ENCODE data around the gene NRL. TPM values are rescaled to one million over a fixed set of nuclear protein-coding genes. Genes with fewer than 3 reads are reported as not detected.

NRL gene
- total RNA-seq, 1 experiment from 2014 or later: 0.66 TPM

- TF ChIP-seq YY1 (IDR thresholded peaks at IDR 0.05; ENCODE audit: extremely low read depth, insufficient replicate concordance, low read depth, low read length): no peak
- no peak for TF ChIP-seq CTCF (IDR thresholded peaks at IDR 0.05 in 2 of 3, conservative IDR thresholded peaks at IDR 0.05 in 1 of 3; ENCODE audit: borderline replicate concordance in 1 of 3, insufficient read depth in 1 of 3, low read depth in 2 of 3, low read length in 2 of 3)
- no peak for TF ChIP-seq POLR2AphosphoS5 (IDR thresholded peaks at IDR 0.05; ENCODE audit: low read depth, low read length)
- no peak for TF ChIP-seq ZFX (IDR thresholded peaks at IDR 0.05)
- no peak for TF ChIP-seq ZNF274 (IDR thresholded peaks at IDR 0.05; ENCODE audit: low read depth, low read length)
- no peak for TF ChIP-seq ATF3 (IDR thresholded peaks at IDR 0.05)
- TF ChIP-seq JUND (IDR thresholded peaks at IDR 0.05): no peak
- TF ChIP-seq REST (IDR thresholded peaks at IDR 0.05; ENCODE audit: low read depth): no peak
- TF ChIP-seq FOSL1 (IDR thresholded peaks at IDR 0.05; ENCODE audit: low read depth): no peak
- TF ChIP-seq TCF7L2 (IDR thresholded peaks at IDR 0.05; ENCODE audit: borderline replicate concordance, extremely low read depth, insufficient read depth, insufficient read length): no peak
- TF ChIP-seq POLR2A (IDR thresholded peaks at IDR 0.05; ENCODE audit: borderline replicate concordance, extremely low read depth, insufficient read depth, insufficient read length): no peak
- no peak for TF ChIP-seq SRF (IDR thresholded peaks at IDR 0.05; ENCODE audit: low read depth)
- no peak for TF ChIP-seq SIN3A (IDR thresholded peaks at IDR 0.05; ENCODE audit: low read depth)
- no peak for TF ChIP-seq ELF1 (IDR thresholded peaks at IDR 0.05; ENCODE audit: borderline replicate concordance, low read depth)
- TF ChIP-seq CBX3 (IDR thresholded peaks at IDR 0.05; ENCODE audit: low read depth): no peak
- no peak for TF ChIP-seq EZH2 (IDR thresholded peaks at IDR 0.05)
- TF ChIP-seq EZH2phosphoT487 (IDR thresholded peaks at IDR 0.05; ENCODE audit: borderline replicate concordance): no peak
- no peak for TF ChIP-seq ZBTB33 (IDR thresholded peaks at IDR 0.05; ENCODE audit: extremely low read depth, insufficient replicate concordance, low read length)
- TF ChIP-seq EGR1 (IDR thresholded peaks at IDR 0.05; ENCODE audit: low read depth): no peak
- no peak for TF ChIP-seq SP1 (IDR thresholded peaks at IDR 0.05; ENCODE audit: low read depth)
- H3K4me2 ChIP-seq (ENCODE audit: low read length): no peak overlapping the region
- no peaks in the 10 kb centered on the region for H3K9me2 ChIP-seq (ENCODE audit: insufficient read depth)
- DNase-seq (ENCODE audit: low read depth, low spot score) (no peak), ATAC-seq (no peak)
- ChIA-PET RAD21 (ENCODE audit: low non-redundant PET in 1 of 2, low total read pairs in 2 of 2, uncharacterized antibody in 2 of 2, unreplicated experiment in 2 of 2) (no interaction called here), POLR2A (no interaction called here), CTCF (interaction anchor here (1.0 to 3.9 kb wide), 2 partner anchors 11 to 12 kb away, joined by 4 to 19 read pairs; partner anchors contain the start of gene IRF9)
- intact Hi-C loops (cut with micrococcal nuclease): no loop called here
- H3K79me2 ChIP-seq (ENCODE audit: insufficient read depth, low read length): peaks cover 53% of the 10 kb centered on the region
- H3K9ac ChIP-seq (ENCODE audit: low read length): no peak overlapping the region
- no TSS peak for BruUV-seq (replicated peaks)
- H3K4me3 ChIP-seq (replicated peaks in 1 of 2; ENCODE audit: low read depth in 1 of 2, low read length in 2 of 2): no peak overlapping the region
- no peak overlapping the region for H2AFZ ChIP-seq (ENCODE audit: low read depth, low read length, poor library complexity, severe bottlenecking)
- H3K36me3 ChIP-seq (ENCODE audit: control insufficient read depth in 1 of 2, insufficient read depth in 2 of 2, low read length in 2 of 2): peaks cover 29 to 36% of the 10 kb centered on the region in 2 experiments
- no peaks in the 10 kb centered on the region for H3K9me3 ChIP-seq (ENCODE audit: control insufficient read depth in 1 of 2, insufficient read depth in 1 of 2, low read depth in 1 of 2, low read length in 2 of 2)
- H3K27me3 ChIP-seq (ENCODE audit: insufficient read depth, low read length): no peaks in the 10 kb centered on the region
- H3K27ac ChIP-seq (ENCODE audit: low read depth, low read length): no peak overlapping the region
- H4K20me1 ChIP-seq (ENCODE audit: insufficient read depth): no peaks in the 10 kb centered on the region
- peaks cover 13 to 17% of the 10 kb centered on the region in 2 experiments for H3K4me1 ChIP-seq (ENCODE audit: control insufficient read depth in 1 of 2, insufficient read depth in 2 of 2, low read length in 2 of 2)
Measured at GRCh38 chr14:24149302-24149969, 34.7 kb upstream of the NRL start.

All from HCT116 (cell line).